ENCODE measurements around the gene EIF4G1. TPM values are rescaled to one million over a fixed set of nuclear protein-coding genes. Genes with fewer than 3 reads are reported as not detected.

The EIF4G1 gene
- polyA plus RNA-seq, 3 donors, result 13.9 to 119 (median 24.2) TPM

GRCh38 chr3:184316792-184317191, 2.4 kb downstream of the EIF4G1 start:
- Mint-ChIP-seq H3K9me3 (peaks cover 0 to 2% (median 0%) of the 10 kb centered on the region in 7 donors), H3K27ac (peak overlapping the region in 5 of 7 donors; percentile 79 to 97 (median 87)), H3K4me3 (peak overlapping the region; percentile 89 to 93), H3K36me3 (peaks cover 34 to 35% of the 10 kb centered on the region in 2 donors), H3K27me3 (ENCODE audit: low read depth in 3 of 3) (peaks cover 0 to 5% (median 0%) of the 10 kb centered on the region in 3 donors), H3K4me1 (peaks cover 55% of the 10 kb centered on the region)
- Histone ChIP-seq H3K9me3 (replicated peaks in 1 of 2; ENCODE audit: control insufficient read depth in 1 of 2, insufficient read depth in 1 of 2, low read length in 2 of 2) (no peaks in the 10 kb centered on the region), H3K36me3 (replicated peaks in 1 of 2; ENCODE audit: control insufficient read depth in 1 of 2, insufficient read depth in 2 of 2, low read length in 2 of 2) (peaks cover 24 to 36% of the 10 kb centered on the region in 2 donors), H3K27me3 (ENCODE audit: control insufficient read depth in 2 of 2, insufficient read depth in 2 of 2, low read length in 2 of 2) (no peaks in the 10 kb centered on the region), H3K9ac (ENCODE audit: insufficient read depth, low read length, poor library complexity, severe bottlenecking) (no peak overlapping the region), H3K27ac (ENCODE audit: low read depth in 1 of 2, low read length in 2 of 2) (peak overlapping the region in 1 of 2 donors; percentile 91), H3K4me3 (replicated peaks in 1 of 3; ENCODE audit: low read depth in 2 of 3, low read length in 3 of 3) (peak overlapping the region in 1 of 3 experiments; percentile 91), H4K20me1 (ENCODE audit: insufficient read depth, low read length) (peaks cover 37% of the 10 kb centered on the region), H3K4me2 (replicated peaks; ENCODE audit: extremely low read depth, low read length, poor library complexity, severe bottlenecking) (peak overlapping the region; percentile 98), H3K4me1 (ENCODE audit: control insufficient read depth in 1 of 2, insufficient read depth in 2 of 2, low read length in 2 of 2) (peaks cover 71 to 77% of the 10 kb centered on the region in 2 donors), H2AFZ (ENCODE audit: insufficient read depth, low read depth, low read length, poor library complexity, severe bottlenecking) (no peak overlapping the region), H3K79me2 (ENCODE audit: insufficient read depth, low read length) (peaks cover 71% of the 10 kb centered on the region)
- DNase-seq, result no peak
- TF ChIP-seq, protein P1, sequence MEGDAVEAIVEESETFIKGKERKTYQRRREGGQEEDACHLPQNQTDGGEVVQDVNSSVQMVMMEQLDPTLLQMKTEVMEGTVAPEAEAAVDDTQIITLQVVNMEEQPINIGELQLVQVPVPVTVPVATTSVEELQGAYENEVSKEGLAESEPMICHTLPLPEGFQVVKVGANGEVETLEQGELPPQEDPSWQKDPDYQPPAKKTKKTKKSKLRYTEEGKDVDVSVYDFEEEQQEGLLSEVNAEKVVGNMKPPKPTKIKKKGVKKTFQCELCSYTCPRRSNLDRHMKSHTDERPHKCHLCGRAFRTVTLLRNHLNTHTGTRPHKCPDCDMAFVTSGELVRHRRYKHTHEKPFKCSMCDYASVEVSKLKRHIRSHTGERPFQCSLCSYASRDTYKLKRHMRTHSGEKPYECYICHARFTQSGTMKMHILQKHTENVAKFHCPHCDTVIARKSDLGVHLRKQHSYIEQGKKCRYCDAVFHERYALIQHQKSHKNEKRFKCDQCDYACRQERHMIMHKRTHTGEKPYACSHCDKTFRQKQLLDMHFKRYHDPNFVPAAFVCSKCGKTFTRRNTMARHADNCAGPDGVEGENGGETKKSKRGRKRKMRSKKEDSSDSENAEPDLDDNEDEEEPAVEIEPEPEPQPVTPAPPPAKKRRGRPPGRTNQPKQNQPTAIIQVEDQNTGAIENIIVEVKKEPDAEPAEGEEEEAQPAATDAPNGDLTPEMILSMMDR (IDR thresholded peaks at IDR 0.05), result no peak
- intact Hi-C loops (cut with micrococcal nuclease), result no loop called here
- 90% methylated on average over 7 of the region's 7 CpGs for WGBS (ENCODE audit: insufficient coverage)

DNA sequence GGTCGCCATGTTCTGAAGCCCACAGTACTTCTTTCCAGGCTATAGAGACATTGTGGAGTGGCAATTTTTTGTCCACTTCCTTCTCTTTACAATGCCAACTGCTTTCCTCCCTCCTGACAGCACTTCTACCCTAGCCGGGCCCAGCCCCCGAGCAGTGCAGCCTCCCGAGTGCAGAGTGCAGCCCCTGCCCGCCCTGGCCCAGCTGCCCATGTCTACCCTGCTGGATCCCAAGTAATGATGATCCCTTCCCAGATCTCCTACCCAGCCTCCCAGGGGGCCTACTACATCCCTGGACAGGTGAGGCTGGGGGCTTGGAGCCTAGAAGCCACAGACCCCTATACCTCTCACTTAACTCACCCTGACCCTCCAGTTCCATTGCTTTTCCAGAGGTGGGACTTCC, 2.8 kb downstream of the EIF4G1 start:
- H3K27ac Mint-ChIP-seq, result peak overlapping the region in 5 of 7 donors; percentile 8 to 97 (median 65)
- peaks cover 76 to 81% of the 10 kb centered on the region in 2 donors for H3K4me1 ChIP-seq (ENCODE audit: control insufficient read depth in 1 of 2, insufficient read depth in 2 of 2, low read length in 2 of 2)
- peak overlapping the region in 1 of 2 donors; percentile 91 for H3K27ac ChIP-seq (ENCODE audit: low read depth in 1 of 2, low read length in 2 of 2)
- H3K36me3 ChIP-seq (replicated peaks in 1 of 2; ENCODE audit: control insufficient read depth in 1 of 2, insufficient read depth in 2 of 2, low read length in 2 of 2), result peaks cover 27 to 40% of the 10 kb centered on the region in 2 donors
- H3K36me3 Mint-ChIP-seq, result peaks cover 39% of the 10 kb centered on the region in 2 donors
- TF ChIP-seq, protein P1 (IDR thresholded peaks at IDR 0.05), result no peak
- H3K79me2 ChIP-seq (ENCODE audit: insufficient read depth, low read length), result peaks cover 71% of the 10 kb centered on the region
- intact Hi-C loops (cut with micrococcal nuclease), result no loop called here
- H3K27me3 Mint-ChIP-seq (ENCODE audit: low read depth in 3 of 3), result peaks cover 0 to 5% (median 0%) of the 10 kb centered on the region in 3 donors
- H3K9ac ChIP-seq (ENCODE audit: insufficient read depth, low read length, poor library complexity, severe bottlenecking), result no peak overlapping the region
- WGBS (ENCODE audit: insufficient coverage), result 59% methylated on average over 4 of the region's 5 CpGs
- no peak overlapping the region for H2AFZ ChIP-seq (ENCODE audit: insufficient read depth, low read depth, low read length, poor library complexity, severe bottlenecking)
- DNase-seq, result no peak
- peak overlapping the region in 1 of 3 experiments; percentile 91 for H3K4me3 ChIP-seq (replicated peaks in 1 of 3; ENCODE audit: low read depth in 2 of 3, low read length in 3 of 3)
- H3K9me3 Mint-ChIP-seq, result peaks cover 0 to 2% (median 0%) of the 10 kb centered on the region in 7 donors
- H3K27me3 ChIP-seq (ENCODE audit: control insufficient read depth in 2 of 2, insufficient read depth in 2 of 2, low read length in 2 of 2), result no peaks in the 10 kb centered on the region
- H3K4me1 Mint-ChIP-seq, result peaks cover 59% of the 10 kb centered on the region
- peak overlapping the region; percentile 98 for H3K4me2 ChIP-seq (replicated peaks; ENCODE audit: extremely low read depth, low read length, poor library complexity, severe bottlenecking)
- H3K9me3 ChIP-seq (replicated peaks in 1 of 2; ENCODE audit: control insufficient read depth in 1 of 2, insufficient read depth in 1 of 2, low read length in 2 of 2), result no peaks in the 10 kb centered on the region
- peaks cover 41% of the 10 kb centered on the region for H4K20me1 ChIP-seq (ENCODE audit: insufficient read depth, low read length)
- H3K4me3 Mint-ChIP-seq, result no peak overlapping the region

Measured in CD14-positive monocyte (primary cell).